Measurements from ENCODE around the gene TMEM171. TPM values are rescaled to one million over a fixed set of nuclear protein-coding genes. Genes with fewer than 3 reads are reported as not detected.

TMEM171 gene
- total and polyA plus RNA-seq, 2 of the 4 experiments (the other 2 are of a cell fraction): 3.0 to 5.1 TPM

GRCh38 chr5:73094415-73094814 is 26.0 kb upstream of the TMEM171 start:
- intact Hi-C loops (cut with micrococcal nuclease): no loop called here
- no peak overlapping the region for H2BK120ac ChIP-seq (ENCODE audit: low read depth, low read length)
- no TSS peak for BruUV-seq (replicated peaks)
- H3K27ac ChIP-seq (ENCODE audit: insufficient read depth, low read length): no peak overlapping the region
- no peak overlapping the region for H3K18ac ChIP-seq (ENCODE audit: low read depth, low read length)
- ATAC-seq (ENCODE audit: low read depth): no peak
- no peak overlapping the region for H3K4ac ChIP-seq (ENCODE audit: low read depth, low read length)
- no CpG with 5 or more reads among the region's 1 CpG for WGBS, 2 experiments (ENCODE audit: extremely low coverage in 2 of 2, insufficient read length in 1 of 2)
- H3K36me3 ChIP-seq (ENCODE audit: control insufficient read depth, insufficient read depth, low read length): no peaks in the 10 kb centered on the region; the same call in 1 of the 2 replicates
- no peak overlapping the region for H4K8ac ChIP-seq (ENCODE audit: low read depth in 2 of 2, low read length in 2 of 2)
- dilution Hi-C loops (cut with HindIII; ENCODE audit: low sequenced_read_pairs, unreplicated experiment): no loop called here
- H3K23ac ChIP-seq (ENCODE audit: low read depth, low read length): no peak overlapping the region
- peaks cover 1% of the 10 kb centered on the region; the same call in 1 of the 2 replicates for H3K4me1 ChIP-seq (ENCODE audit: control insufficient read depth, insufficient read depth, low read length)
- H4K91ac ChIP-seq (ENCODE audit: insufficient read depth, low read depth, low read length): no peak overlapping the region
- H3K9me3 ChIP-seq (ENCODE audit: control insufficient read depth, insufficient read depth, low read length): peaks cover 11% of the 10 kb centered on the region
- no peak for DNase-seq
- POLR2A ChIA-PET (ENCODE audit: unreplicated experiment): no interaction called here
- no peak overlapping the region for H3K9ac ChIP-seq (ENCODE audit: low read depth, low read length)
- no peak overlapping the region for H2AK9ac ChIP-seq (replicated peaks; ENCODE audit: low read depth, low read length, poor library complexity)
- no peak overlapping the region for H2BK20ac ChIP-seq (ENCODE audit: low read depth, low read length)
- no peak overlapping the region for H3K14ac ChIP-seq (replicated peaks; ENCODE audit: low read depth, low read length)
- no peak overlapping the region for H3K4me2 ChIP-seq (ENCODE audit: low read depth, low read length)
- no peak overlapping the region for H2BK5ac ChIP-seq (ENCODE audit: low read depth, low read length, poor library complexity, severe bottlenecking)
- no peak overlapping the region for H2BK15ac ChIP-seq (ENCODE audit: low read depth, low read length)
- H3K27me3 ChIP-seq (ENCODE audit: control insufficient read depth, insufficient read depth, low read length): no peaks in the 10 kb centered on the region
- H2AK5ac ChIP-seq (ENCODE audit: low read depth, low read length): no peak overlapping the region
- in situ Hi-C loops (cut with MboI; ENCODE audit: low sequenced_read_pairs): no loop called here
- TF ChIP-seq MAZ (IDR thresholded peaks at IDR 0.05; ENCODE audit: borderline replicate concordance, low read depth, low read length): no peak
- TF ChIP-seq NFE2L2 (IDR thresholded peaks at IDR 0.05; ENCODE audit: low read depth, low read length): no peak
- TF ChIP-seq CTCF (conservative IDR thresholded peaks at IDR 0.05; ENCODE audit: low read depth, low read length): no peak
- TF ChIP-seq ELK1 (IDR thresholded peaks at IDR 0.05; ENCODE audit: borderline replicate concordance, low read depth, low read length): no peak
- no peak for TF ChIP-seq BHLHE40 (IDR thresholded peaks at IDR 0.05; ENCODE audit: low read depth, low read length)
- TF ChIP-seq USF2 (IDR thresholded peaks at IDR 0.05; ENCODE audit: low read depth, low read length): no peak
- TF ChIP-seq MAFK (IDR thresholded peaks at IDR 0.05; ENCODE audit: low read depth, low read length): no peak
- no peak for TF ChIP-seq RAD21 (IDR thresholded peaks at IDR 0.05; ENCODE audit: low read length)
- TF ChIP-seq RFX5 (IDR thresholded peaks at IDR 0.05; ENCODE audit: low read depth, low read length): no peak
- no peak for TF ChIP-seq POLR2A (IDR thresholded peaks at IDR 0.05; ENCODE audit: low read depth, low read length)
- TF ChIP-seq FOS (IDR thresholded peaks at IDR 0.05; ENCODE audit: low read depth, low read length): no peak
- no peak for TF ChIP-seq MXI1 (IDR thresholded peaks at IDR 0.05; ENCODE audit: borderline replicate concordance, low read depth, low read length)
- no peak for TF ChIP-seq SMC3 (IDR thresholded peaks at IDR 0.05; ENCODE audit: low read depth, low read length)
- TF ChIP-seq CHD1 (IDR thresholded peaks at IDR 0.05; ENCODE audit: low read depth, low read length): no peak
- H4K5ac ChIP-seq (ENCODE audit: low read depth, low read length): no peak overlapping the region
- H3K9me1 ChIP-seq (ENCODE audit: insufficient read depth, low read length): 0 out of 2 replicates have a peak, but pooled peaks cover 7% of the 10 kb centered on the region
- H2AFZ ChIP-seq (replicated peaks; ENCODE audit: low read length, poor library complexity): no peak overlapping the region
- no peaks in the 10 kb centered on the region for H3K79me1 ChIP-seq (ENCODE audit: low read depth in 1 of 2, low read length in 2 of 2)
- CTCF ChIA-PET: interaction anchor here (0.7 kb wide), 1 partner anchor 88 kb away, joined by 3 read pairs; no protein-coding TSS in a partner anchor
- no peaks in the 10 kb centered on the region for H4K20me1 ChIP-seq (ENCODE audit: insufficient read depth, low read length)
- no peak overlapping the region for H3K56ac ChIP-seq (ENCODE audit: extremely low read depth, insufficient read depth, low read length)
- no peak overlapping the region for H3K4me3 ChIP-seq (ENCODE audit: insufficient read depth, low read depth, low read length)
